PC-3 (cell line): Measurements from ENCODE around the gene ZNF497. TPM values are rescaled to one million over a fixed set of nuclear protein-coding genes. Genes with fewer than 3 reads are reported as not detected.
A peak's percentile ranks its signal among the peaks of the same experiment; 100 is the strongest.

Experiments used
- ATAC-seq: fragments of 200-7000 bp; cut with Tn5 transposase; 2 replicates; pipeline ENCODE4 v1.9.1; 2020; ENCODE audit warnings: mild to moderate bottlenecking, moderate library complexity
- BruUV-seq: library from RNA; stranded (reverse); fragments of 400-500 nt; replicated peaks from 2 replicates; lab custom pipeline; 2021; lab: Mats Ljungman, UMichigan
- CTCF ChIA-PET: fragments of 300-600 bp; sonication (Branson Sonifier 250); formaldehyde crosslinking; loops from one replicate; lab custom pipeline; 2022; ENCODE audit warnings: antibody characterized with exemption; lab: Charles Lee
- POLR2A ChIA-PET: fragments of 300-600 bp; sonication (Branson Sonifier 250); formaldehyde crosslinking; loops from one replicate; lab custom pipeline; 2022; ENCODE audit warnings: antibody characterized with exemption; ENCODE audit not compliant: unreplicated experiment; lab: Charles Lee
- DNase-seq: peaks from one replicate; pipeline ENCODE4 v3.0.0-alpha.2; 2015
- H2AFZ ChIP-seq: fragments of 300-600 bp; sonication (generic); 2 replicates; pipeline ENCODE4 v1.6.0; 2016; ENCODE audit warnings: antibody characterized with exemption, low read length
- H3F3A ChIP-seq: fragments of 300-600 bp; sonication (generic); one replicate; pipeline ENCODE4 v1.6.0; 2017; ENCODE audit warnings: antibody characterized with exemption, low read length, control low read depth, mild to moderate bottlenecking; ENCODE audit not compliant: unreplicated experiment
- H3K27ac ChIP-seq: fragments of 300-600 bp; sonication (generic); 2 replicates; pipeline ENCODE4 v1.5.1; 2016; ENCODE audit warnings: mild to moderate bottlenecking, low read length
- H3K27me3 ChIP-seq: fragments of 300-600 bp; sonication (generic); 2 replicates; pipeline ENCODE4 v1.6.1; 2016; ENCODE audit warnings: low read length, mixed read lengths
- H3K36me3 ChIP-seq: fragments of 300-600 bp; sonication (generic); 2 replicates; pipeline ENCODE4 v1.6.1; 2016; ENCODE audit warnings: low read depth, mixed run types, low read length, mixed read lengths
- H3K4me1 ChIP-seq: fragments of 300-600 bp; sonication (generic); 2 replicates; pipeline ENCODE4 v1.5.1; 2016; ENCODE audit warnings: low read length; ENCODE audit not compliant: insufficient read depth
- H3K4me2 ChIP-seq: fragments of 300-600 bp; sonication (generic); 2 replicates; pipeline ENCODE4 v1.6.0; 2016; ENCODE audit warnings: low read length
- H3K4me3 ChIP-seq: fragments of 300-600 bp; sonication (generic); 2 replicates; pipeline ENCODE4 v1.5.1; 2016; ENCODE audit warnings: mild to moderate bottlenecking, low read length, mixed read lengths
- H3K79me2 ChIP-seq: fragments of 300-600 bp; sonication (generic); 2 replicates; pipeline ENCODE4 v1.6.1; 2017; ENCODE audit warnings: low read length, mixed read lengths
- H3K9ac ChIP-seq: fragments of 300-600 bp; sonication (generic); 2 replicates; pipeline ENCODE4 v1.6.0; 2016; ENCODE audit warnings: mild to moderate bottlenecking, low read length
- H3K9me2 ChIP-seq: fragments of 300-600 bp; sonication (generic); replicated peaks from 2 replicates; pipeline ENCODE4 v1.6.1; 2016; ENCODE audit warnings: mixed run types, low read length, mixed read lengths
- H3K9me3 ChIP-seq: fragments of 300-600 bp; sonication (generic); 2 replicates; pipeline ENCODE4 v1.6.1; 2016; ENCODE audit warnings: low read length, mixed read lengths
- H4K20me1 ChIP-seq: fragments of 300-600 bp; sonication (generic); 2 replicates; pipeline ENCODE4 v1.6.1; 2016; ENCODE audit warnings: low read length, mixed read lengths
- EZH2 ChIP-seq: fragments of 300-600 bp; sonication (generic); IDR thresholded peaks from one replicate; pipeline ENCODE4 v1.6.1; 2017; ENCODE audit warnings: antibody characterized with exemption, mild to moderate bottlenecking, low read length; ENCODE audit not compliant: unreplicated experiment
- EZH2phosphoT487 ChIP-seq: fragments of 300-600 bp; sonication (generic); IDR thresholded peaks from 2 replicates; pipeline ENCODE4 v1.6.1; 2018; ENCODE audit warnings: mild to moderate bottlenecking, antibody characterized with exemption, low read length, borderline replicate concordance
- intact Hi-C: fragments of 100-400 bp; cut with micrococcal nuclease; formaldehyde crosslinking; loops from 2 replicates; pipeline ENCODE4 v1.9.0; 2023
- total RNA-seq: library from RNA; depleted of rRNA; stranded (reverse); fragments of >200 nt; gene quantifications from 2 replicates; pipeline ENCODE4 v1.2.3, GENCODE V29; 2014
- TF ChIP-seq, protein P1 (sequence below): fragments of 300-600 bp; sonication (generic); conservative IDR thresholded peaks from 2 replicates; pipeline ENCODE4 v1.5.1; 2017; ENCODE audit warnings: antibody characterized with exemption, low read depth, mild to moderate bottlenecking, low read length

ZNF497 gene
- total RNA-seq, 1 experiment from 2014 or later: 2.2 TPM

DNA sequence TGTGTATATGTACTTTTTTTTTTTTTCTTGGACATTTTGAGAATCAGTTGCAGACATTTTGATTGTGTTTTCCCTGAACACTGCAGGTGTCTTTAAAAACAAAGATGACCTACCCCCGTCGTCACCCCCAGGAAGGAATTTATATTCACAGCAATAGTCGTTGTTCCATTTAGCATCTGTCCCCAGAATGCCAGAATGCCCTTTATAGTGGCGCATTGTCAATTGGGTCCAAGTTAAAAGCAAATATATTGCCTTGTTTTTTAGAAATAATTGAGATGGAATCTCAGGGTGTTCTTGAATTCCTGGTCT, 31.1 kb upstream of the ZNF497 start:
- Histone ChIP-seq H3K9me2 (no peaks in the 10 kb centered on the region), H3K4me2 (no peak overlapping the region), H3K79me2 (peaks cover 46% of the 10 kb centered on the region), H3K36me3 (peaks cover 54% of the 10 kb centered on the region), H4K20me1 (peaks cover 48% of the 10 kb centered on the region), H3F3A (peaks cover 22% of the 10 kb centered on the region), H3K4me1 (peaks cover 31% of the 10 kb centered on the region), H3K9me3 (no peaks in the 10 kb centered on the region), H3K4me3 (no peak overlapping the region), H3K27me3 (no peaks in the 10 kb centered on the region), H3K9ac (no peak overlapping the region), H3K27ac (no peak overlapping the region), H2AFZ (no peak overlapping the region)
- ATAC-seq: no peak
- no peak for DNase-seq
- intact Hi-C loops: no loop called here
- no TSS peak for BruUV-seq
- ChIA-PET CTCF (no interaction called here), POLR2A (no interaction called here)
- TF ChIP-seq EZH2: no peak
- TF ChIP-seq, protein P1, sequence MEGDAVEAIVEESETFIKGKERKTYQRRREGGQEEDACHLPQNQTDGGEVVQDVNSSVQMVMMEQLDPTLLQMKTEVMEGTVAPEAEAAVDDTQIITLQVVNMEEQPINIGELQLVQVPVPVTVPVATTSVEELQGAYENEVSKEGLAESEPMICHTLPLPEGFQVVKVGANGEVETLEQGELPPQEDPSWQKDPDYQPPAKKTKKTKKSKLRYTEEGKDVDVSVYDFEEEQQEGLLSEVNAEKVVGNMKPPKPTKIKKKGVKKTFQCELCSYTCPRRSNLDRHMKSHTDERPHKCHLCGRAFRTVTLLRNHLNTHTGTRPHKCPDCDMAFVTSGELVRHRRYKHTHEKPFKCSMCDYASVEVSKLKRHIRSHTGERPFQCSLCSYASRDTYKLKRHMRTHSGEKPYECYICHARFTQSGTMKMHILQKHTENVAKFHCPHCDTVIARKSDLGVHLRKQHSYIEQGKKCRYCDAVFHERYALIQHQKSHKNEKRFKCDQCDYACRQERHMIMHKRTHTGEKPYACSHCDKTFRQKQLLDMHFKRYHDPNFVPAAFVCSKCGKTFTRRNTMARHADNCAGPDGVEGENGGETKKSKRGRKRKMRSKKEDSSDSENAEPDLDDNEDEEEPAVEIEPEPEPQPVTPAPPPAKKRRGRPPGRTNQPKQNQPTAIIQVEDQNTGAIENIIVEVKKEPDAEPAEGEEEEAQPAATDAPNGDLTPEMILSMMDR: no peak
- no peak for TF ChIP-seq EZH2phosphoT487

- ChIA-PET POLR2A (no interaction called here), CTCF (no interaction called here)
- intact Hi-C loops: no loop called here
- ATAC-seq (no peak), DNase-seq (no peak)
- Histone ChIP-seq H2AFZ (no peak overlapping the region), H4K20me1 (peaks cover 52% of the 10 kb centered on the region), H3F3A (peaks cover 22% of the 10 kb centered on the region), H3K79me2 (peaks cover 52% of the 10 kb centered on the region), H3K36me3 (peaks cover 59% of the 10 kb centered on the region), H3K4me1 (peaks cover 36% of the 10 kb centered on the region), H3K4me2 (no peak overlapping the region), H3K9me2 (no peaks in the 10 kb centered on the region), H3K27me3 (no peaks in the 10 kb centered on the region), H3K9ac (no peak overlapping the region), H3K9me3 (no peaks in the 10 kb centered on the region), H3K27ac (no peak overlapping the region), H3K4me3 (no peak overlapping the region)
- no TSS peak for BruUV-seq
- TF ChIP-seq EZH2phosphoT487 (no peak), EZH2 (no peak)
- TF ChIP-seq, protein P1: no peak
Measured at GRCh38 chr19:58392945-58393724, 30.6 kb upstream of the ZNF497 start.

- no peak overlapping the region for H2AFZ ChIP-seq
- peak overlapping the region; percentile 96 for H3K4me3 ChIP-seq
- POLR2A ChIA-PET: interaction anchor here (0.6 kb wide), 1 partner anchor 89 kb away, joined by 4 read pairs; no protein-coding TSS in a partner anchor
- H3K9me3 ChIP-seq: no peaks in the 10 kb centered on the region
- no peaks in the 10 kb centered on the region for H3K27me3 ChIP-seq
- peaks cover 29% of the 10 kb centered on the region for H3K4me1 ChIP-seq
- intact Hi-C loops: no loop called here
- CTCF ChIA-PET: no interaction called here
- H3K4me2 ChIP-seq: peak overlapping the region; percentile 92
- H3K27ac ChIP-seq: no peak overlapping the region
- peaks cover 7% of the 10 kb centered on the region for H3F3A ChIP-seq
- H3K9me2 ChIP-seq: no peaks in the 10 kb centered on the region
- no peak for ATAC-seq
- peaks cover 41% of the 10 kb centered on the region for H4K20me1 ChIP-seq
- BruUV-seq: no TSS peak
- peak overlapping the region; percentile 91 for H3K9ac ChIP-seq
- H3K79me2 ChIP-seq: peaks cover 72% of the 10 kb centered on the region
- no peak for TF ChIP-seq EZH2
- no peak for TF ChIP-seq EZH2phosphoT487
- TF ChIP-seq, protein P1: no peak
- no peak for DNase-seq
- H3K36me3 ChIP-seq: peaks cover 47% of the 10 kb centered on the region
Measured at GRCh38 chr19:58388175-58388526, 25.6 kb upstream of the ZNF497 start.
